Endothelial cell of umbilical vein (primary cell): ENCODE results near the gene HOXA13. TPM values are rescaled to one million over a fixed set of nuclear protein-coding genes. Genes with fewer than 3 reads are reported as not detected.

Experiments used
- BruUV-seq: library from RNA; stranded (reverse); fragments of 400-500 nt; replicated peaks from 2 replicates; lab custom pipeline; 2021; lab: Mats Ljungman, UMichigan
- CTCF ChIA-PET: fragments of 300-600, 350-600 bp; sonication (Branson Sonifier 250); formaldehyde crosslinking; loops from one replicate; lab custom pipeline; 2021; ENCODE audit warnings: antibody characterized with exemption, inconsistent platforms; lab: Charles Lee
- POLR2A ChIA-PET: fragments of 300-600, 350-600 bp; sonication (Branson Sonifier 250); formaldehyde crosslinking; loops from one replicate; lab custom pipeline; 2021; ENCODE audit warnings: antibody characterized with exemption, inconsistent platforms; lab: Charles Lee
- DNase-seq: peaks from one replicate; pipeline ENCODE4 v3.0.0-alpha.2; 2011; ENCODE audit warnings: low read depth, low spot score
- FAIRE-seq: peaks from 2 replicates; lab custom pipeline; 2011; peaks lifted over from hg19 to GRCh38; lab: Jason Lieb, UNC
- H2AFZ ChIP-seq: 2 replicates; pipeline ENCODE4 v1.6.0; 2012; ENCODE audit warnings: low read depth, low read length, control low read depth, inconsistent platforms
- H3K27ac ChIP-seq: 2 replicates; pipeline ENCODE4 v1.5.1; 2011; ENCODE audit warnings: low read depth, mild to moderate bottlenecking, control low read depth, low read length, moderate library complexity; ENCODE audit not compliant: insufficient read depth
- H3K27me3 ChIP-seq, 2 experiments: 2 replicates each; pipeline versions ENCODE4 v1.6.0 to v1.6.1; 2011; ENCODE audit warnings: low read length in 2 of 2, mixed read lengths in 1 of 2; ENCODE audit not compliant: control insufficient read depth in 2 of 2, insufficient read depth in 2 of 2
- H3K36me3 ChIP-seq, 2 experiments: 2 replicates in 1 of 2; 3 replicates in 1 of 2; pipeline ENCODE4 v1.5.1; 2011; ENCODE audit warnings: low read length in 2 of 2, mild to moderate bottlenecking in 1 of 2, moderate library complexity in 1 of 2; ENCODE audit not compliant: control insufficient read depth in 2 of 2, insufficient read depth in 2 of 2; ENCODE audit errors: extremely low read depth in 1 of 2
- H3K4me1 ChIP-seq: 3 replicates; pipeline ENCODE4 v1.5.1; 2011; ENCODE audit warnings: mild to moderate bottlenecking, low read length; ENCODE audit not compliant: control insufficient read depth, insufficient read depth; ENCODE audit errors: extremely low read depth
- H3K4me2 ChIP-seq: 2 replicates; pipeline ENCODE4 v1.6.1; 2011; ENCODE audit warnings: low read length, control low read depth, mixed read lengths; ENCODE audit not compliant: insufficient read depth
- H3K4me3 ChIP-seq, 3 experiments: fragments of 200-600 bp in 1 of 3; sonication (generic), shearing (Covaris generic) in 1 of 3; replicated peaks in 1 of 3; 2 replicates each; pipeline ENCODE4 v1.5.1; 2011 to 2016; ENCODE audit warnings: control low read depth in 3 of 3, low read length in 3 of 3, mild to moderate bottlenecking in 2 of 3, inconsistent platforms in 1 of 3, low read depth in 1 of 3, moderate library complexity in 1 of 3; ENCODE audit not compliant: insufficient read depth in 1 of 3
- H3K79me2 ChIP-seq: 2 replicates; pipeline ENCODE4 v1.6.0; 2012; ENCODE audit warnings: low read length, inconsistent platforms; ENCODE audit not compliant: control insufficient read depth, insufficient read depth
- H3K9ac ChIP-seq: replicated peaks from 2 replicates; pipeline ENCODE3; 2011; ENCODE audit warnings: low read length, control low read depth; ENCODE audit not compliant: insufficient read depth; ENCODE audit errors: extremely low read depth
- H3K9me1 ChIP-seq: replicated peaks from 3 replicates; pipeline ENCODE4 v1.6.0; 2011; ENCODE audit warnings: mild to moderate bottlenecking, low read length; ENCODE audit not compliant: control insufficient read depth, insufficient read depth; ENCODE audit errors: extremely low read depth
- H3K9me3 ChIP-seq: replicated peaks from 2 replicates; pipeline ENCODE4 v1.5.1; 2012; ENCODE audit warnings: low read length, inconsistent platforms; ENCODE audit not compliant: control insufficient read depth, insufficient read depth
- H4K20me1 ChIP-seq: replicated peaks from 2 replicates; pipeline ENCODE3; 2011; ENCODE audit warnings: mild to moderate bottlenecking, low read length; ENCODE audit not compliant: control insufficient read depth, insufficient read depth; ENCODE audit errors: extremely low read depth
- EZH2 ChIP-seq: IDR thresholded peaks from 2 replicates; pipeline ENCODE4 v1.6.1; 2012; ENCODE audit warnings: borderline replicate concordance, low read depth, mild to moderate bottlenecking, moderate library complexity, low read length, inconsistent platforms; ENCODE audit not compliant: severe bottlenecking
- GATA2 ChIP-seq: IDR thresholded peaks from 2 replicates; pipeline ENCODE4 v1.7.0; 2011; ENCODE audit warnings: low read depth, mild to moderate bottlenecking, moderate library complexity, mixed read lengths, low read length; ENCODE audit not compliant: insufficient read length, insufficient read depth
- JUN ChIP-seq: IDR thresholded peaks from 2 replicates; pipeline ENCODE4 v1.6.1; 2011; ENCODE audit warnings: borderline replicate concordance, low read depth; ENCODE audit not compliant: insufficient read length, insufficient read depth
- MYC ChIP-seq: IDR thresholded peaks from one replicate; pipeline ENCODE4 v1.6.1; 2011; ENCODE audit warnings: mild to moderate bottlenecking, low read depth, low read length
- POLR2A ChIP-seq: IDR thresholded peaks from 2 replicates; pipeline ENCODE4 v1.6.1; 2012; ENCODE audit warnings: low read depth, mild to moderate bottlenecking, control low read depth, low read length
- dilution Hi-C: fragments of 300-500 bp; cut with MboI; formaldehyde crosslinking; loops from one replicate; pipeline ENCODE4 v1.15.0; 2019; ENCODE audit warnings: low sequenced_read_pairs; ENCODE audit not compliant: extremely low pct_ligation_motif_present
- intact Hi-C: fragments of 100-400 bp; cut with micrococcal nuclease; formaldehyde crosslinking; loops from one replicate; pipeline ENCODE4 v1.10.0; 2022
- polyA plus RNA-seq, 4 experiments: library from polyadenylated mRNA; depleted of rRNA in 3 of 4; stranded (reverse) in 3 of 4; unstranded in 1 of 4; fragments of >200 nt; gene quantifications; 2 replicates each; pipeline versions ENCODE4 v1.2.1 to v1.2.3, GENCODE V29; 2011 to 2012; ENCODE audit warnings: missing spikeins in 1 of 4
- total RNA-seq: library from RNA; stranded (reverse); gene quantifications from 2 replicates; pipeline ENCODE4 v1.2.3, GENCODE V29; 2021
- TF ChIP-seq, protein P1 (sequence below): IDR thresholded peaks from 2 replicates; pipeline ENCODE4 v1.6.1; 2011; ENCODE audit not compliant: insufficient read depth, insufficient read length
- TF ChIP-seq, protein P2 (sequence below), 2 donors: IDR thresholded peaks; 1 replicate in 1 of 2; 2 replicates in 1 of 2; pipeline ENCODE4 v1.5.1; 2011; ENCODE audit warnings: low read length in 2 of 2, mild to moderate bottlenecking in 2 of 2, moderate library complexity in 2 of 2, control low read depth in 1 of 2, inconsistent platforms in 1 of 2, low read depth in 1 of 2; ENCODE audit not compliant: insufficient read depth in 1 of 2; ENCODE audit errors: extremely low read depth in 1 of 2

The HOXA13 gene
- total and polyA plus RNA-seq, 2 donors (not counting 3 experiments of a cell fraction or from before 2014, with no cell fraction given) = 0.22 TPM; not detected in 1

DNA sequence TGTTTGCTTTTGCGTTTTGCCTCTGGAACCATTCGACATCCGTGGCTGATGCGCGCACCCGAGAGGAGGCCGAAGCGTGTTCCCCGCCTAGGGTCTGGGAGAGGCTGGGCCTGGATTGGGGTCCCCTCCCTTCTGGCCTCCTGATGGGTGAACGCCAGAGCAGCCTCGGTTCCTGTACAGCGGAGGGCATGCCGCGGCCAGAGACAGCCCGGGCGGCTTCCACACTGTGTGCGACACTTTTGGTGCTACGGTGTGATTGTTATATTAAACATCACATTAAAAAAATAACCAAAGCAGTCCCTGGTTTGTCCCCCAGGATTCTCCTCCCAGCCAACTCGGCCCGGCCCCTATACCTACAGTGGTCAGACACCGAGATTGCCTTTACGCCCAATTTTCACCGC, 39.7 kb downstream of the HOXA13 start:
- Histone ChIP-seq H3K4me2 (peak overlapping the region; percentile 74), H3K4me3 (peak overlapping the region in 2 of 3 experiments; percentile 44 to 63), H3K36me3 (peaks cover 3 to 7% of the 10 kb centered on the region in 2 experiments), H4K20me1 (no peaks in the 10 kb centered on the region), H3K27me3 (no peaks in the 10 kb centered on the region), H3K27ac (peak overlapping the region; percentile 69), H2AFZ (peak overlapping the region; percentile 33), H3K9ac (peak overlapping the region; percentile 78), H3K4me1 (peaks cover 46% of the 10 kb centered on the region), H3K9me3 (no peaks in the 10 kb centered on the region), H3K79me2 (peaks cover 78% of the 10 kb centered on the region), H3K9me1 (no peaks in the 10 kb centered on the region)
- dilution Hi-C loops (loop anchor here (10.0 to 25.0 kb wide), 3 partner anchors 305 to 973 kb away; no protein-coding TSS in a partner anchor), intact Hi-C loops (loop anchor here (2.0 to 5.0 kb wide), 4 partner anchors 743 to 1768 kb away; no protein-coding TSS in a partner anchor)
- TF ChIP-seq GATA2 = no peak
- TF ChIP-seq, protein P1, sequence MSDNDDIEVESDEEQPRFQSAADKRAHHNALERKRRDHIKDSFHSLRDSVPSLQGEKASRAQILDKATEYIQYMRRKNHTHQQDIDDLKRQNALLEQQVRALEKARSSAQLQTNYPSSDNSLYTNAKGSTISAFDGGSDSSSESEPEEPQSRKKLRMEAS = no peak
- TF ChIP-seq POLR2A = no peak
- TF ChIP-seq, protein P2, sequence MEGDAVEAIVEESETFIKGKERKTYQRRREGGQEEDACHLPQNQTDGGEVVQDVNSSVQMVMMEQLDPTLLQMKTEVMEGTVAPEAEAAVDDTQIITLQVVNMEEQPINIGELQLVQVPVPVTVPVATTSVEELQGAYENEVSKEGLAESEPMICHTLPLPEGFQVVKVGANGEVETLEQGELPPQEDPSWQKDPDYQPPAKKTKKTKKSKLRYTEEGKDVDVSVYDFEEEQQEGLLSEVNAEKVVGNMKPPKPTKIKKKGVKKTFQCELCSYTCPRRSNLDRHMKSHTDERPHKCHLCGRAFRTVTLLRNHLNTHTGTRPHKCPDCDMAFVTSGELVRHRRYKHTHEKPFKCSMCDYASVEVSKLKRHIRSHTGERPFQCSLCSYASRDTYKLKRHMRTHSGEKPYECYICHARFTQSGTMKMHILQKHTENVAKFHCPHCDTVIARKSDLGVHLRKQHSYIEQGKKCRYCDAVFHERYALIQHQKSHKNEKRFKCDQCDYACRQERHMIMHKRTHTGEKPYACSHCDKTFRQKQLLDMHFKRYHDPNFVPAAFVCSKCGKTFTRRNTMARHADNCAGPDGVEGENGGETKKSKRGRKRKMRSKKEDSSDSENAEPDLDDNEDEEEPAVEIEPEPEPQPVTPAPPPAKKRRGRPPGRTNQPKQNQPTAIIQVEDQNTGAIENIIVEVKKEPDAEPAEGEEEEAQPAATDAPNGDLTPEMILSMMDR (IDR thresholded peaks at IDR 0.05; ENCODE audit: extremely low read depth in 1 of 2, insufficient read depth in 1 of 2, low read depth in 1 of 2, low read length in 2 of 2) = no peak
- no peak for TF ChIP-seq JUN
- no peak for TF ChIP-seq EZH2
- TF ChIP-seq MYC = no peak
- CTCF ChIA-PET = interaction anchor here (1.0 to 4.6 kb wide), 30 partner anchors 8 to 1267 kb away, joined by 3 to 145 read pairs (median 14); partner anchors contain the start of genes HOXA10, HOXA3, HOXA4 and HOXA5
- no peak for DNase-seq
- BruUV-seq = no TSS peak
- peak; percentile 61 for FAIRE-seq
- POLR2A ChIA-PET = interaction anchor here (1.0 kb wide), 1 partner anchor 14 kb away, joined by 4 read pairs; no protein-coding TSS in a partner anchor
